GM12873 (cell line): ENCODE data around the gene NDRG2.

Experiments
- CTCF ChIP-seq: IDR thresholded peaks from 2 replicates; pipeline ENCODE4 v1.5.1; 2012; ENCODE audit warnings: low read depth, mild to moderate bottlenecking, moderate library complexity, low read length, control low read depth; ENCODE audit not compliant: insufficient read depth; ENCODE audit errors: missing control alignments

Gene NDRG2

GRCh38 chr14:20982646-20983369, 42.1 kb downstream of the NDRG2 start:
- TF ChIP-seq CTCF, result no peak

- no peak for TF ChIP-seq CTCF
These were observed 44.0 kb downstream of the NDRG2 start for GRCh38 chr14:20980906-20981305.

GRCh38 chr14:20978687-20979086, 46.2 kb downstream of the NDRG2 start:
- no peak for TF ChIP-seq CTCF

GRCh38 chr14:20976291-20976690, 48.6 kb downstream of the NDRG2 start:
- TF ChIP-seq CTCF, result no peak

- no peak for TF ChIP-seq CTCF
These were observed 51.4 kb downstream of the NDRG2 start for GRCh38 chr14:20973501-20973900.

- TF ChIP-seq CTCF, result no peak
These were observed 53.2 kb downstream of the NDRG2 start for GRCh38 chr14:20971705-20972021.

- peak; percentile 97 for TF ChIP-seq CTCF
These were observed 53.7 kb downstream of the NDRG2 start for GRCh38 chr14:20970983-20971704.
